Activated CD8-positive, alpha-beta memory T cell treated with anti-CD3 and anti-CD28 coated beads for 4 hours (primary cell): ENCODE results near the gene TGFBI.

Source experiments
- DNase-seq, 2 donors: peaks; one replicate each; pipeline ENCODE4 v3.0.0-alpha.2; 2020; ENCODE audit warnings: low read depth in 2 of 2

Gene TGFBI

DNA sequence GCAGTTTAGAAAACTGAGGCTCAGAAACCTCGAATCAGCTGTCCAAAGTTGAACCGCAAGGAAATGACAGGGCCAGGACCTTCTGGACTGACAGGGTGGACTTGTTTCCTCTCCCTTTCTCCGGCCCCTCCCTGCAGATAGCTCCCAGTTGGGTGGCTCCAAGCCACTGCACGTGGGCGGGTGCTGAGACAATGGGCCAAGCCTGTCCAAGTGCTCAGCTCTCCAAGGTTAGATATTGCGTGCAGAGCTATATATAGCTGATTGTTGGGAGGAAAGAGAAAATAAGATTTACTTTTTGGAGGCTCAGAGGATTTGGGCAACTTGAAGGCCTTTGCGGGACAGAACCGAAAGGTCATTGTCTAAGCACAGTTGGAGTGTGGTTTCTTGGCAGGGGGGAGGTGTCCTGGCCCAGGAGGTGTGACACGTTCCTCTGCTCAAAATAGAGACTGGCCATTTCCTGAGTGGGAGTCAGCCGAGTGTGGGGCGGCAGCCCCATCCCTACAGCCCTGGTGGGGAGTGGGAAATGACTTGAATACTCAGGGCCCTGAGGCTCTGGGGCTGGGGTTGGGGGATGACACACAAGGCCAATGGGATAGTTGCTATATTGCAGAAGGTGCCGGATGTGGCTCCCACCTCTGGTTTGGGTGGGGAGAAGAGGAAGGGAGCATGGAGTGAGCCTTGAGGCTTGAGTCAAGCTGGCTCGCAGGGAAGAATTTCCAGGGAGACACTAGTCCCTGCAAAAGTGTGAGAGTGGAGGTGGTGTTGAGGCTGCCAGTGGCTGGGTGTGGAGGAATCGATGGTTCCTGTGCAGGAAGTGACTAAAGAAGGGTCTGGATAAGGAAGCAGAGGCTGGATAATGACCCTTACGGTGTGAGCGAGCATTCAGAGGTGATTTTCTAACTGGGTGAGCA lies 59.4 kb downstream of the TGFBI start:
- no peak for DNase-seq

DNA sequence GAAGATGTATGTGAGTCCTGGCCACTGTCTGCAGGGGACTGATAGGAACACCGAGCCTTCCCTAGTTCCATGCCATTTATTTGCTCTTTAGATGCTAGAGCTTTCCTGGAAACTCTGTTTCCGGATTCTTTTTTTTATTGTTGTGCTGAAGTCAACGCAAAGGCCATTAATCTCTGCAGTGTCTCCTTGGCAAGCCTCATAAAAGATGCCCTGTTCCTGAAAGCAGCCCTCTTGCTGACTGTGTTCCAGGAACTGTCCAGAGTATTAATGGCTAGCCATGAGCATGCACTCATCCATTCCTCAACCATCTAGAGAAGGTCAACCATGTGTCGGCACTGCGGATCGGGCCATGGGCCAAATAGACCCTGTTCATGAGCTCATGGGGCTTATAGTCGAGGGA lies 61.0 kb downstream of the TGFBI start:
- DNase-seq = no peak

DNA sequence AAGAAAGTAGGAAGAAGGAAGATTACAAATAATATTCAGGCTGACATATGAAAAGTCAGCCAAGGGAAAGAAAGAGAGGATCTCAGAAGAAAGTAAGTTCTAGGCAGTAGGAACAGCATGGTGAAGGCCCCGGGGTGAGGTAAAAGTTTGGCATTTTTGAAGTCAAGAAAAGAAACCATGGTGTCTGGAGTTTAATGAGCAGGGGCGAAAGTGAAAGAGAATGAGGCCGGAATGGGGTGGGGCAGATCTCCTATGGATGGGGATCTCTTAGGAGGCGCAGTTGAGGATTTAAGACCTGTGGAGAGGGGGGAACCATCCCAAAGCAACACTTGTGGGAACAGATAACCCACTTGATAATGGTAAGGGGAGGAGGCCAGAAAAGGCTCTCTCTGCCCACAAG lies 61.5 kb downstream of the TGFBI start:
- no peak for DNase-seq

DNA sequence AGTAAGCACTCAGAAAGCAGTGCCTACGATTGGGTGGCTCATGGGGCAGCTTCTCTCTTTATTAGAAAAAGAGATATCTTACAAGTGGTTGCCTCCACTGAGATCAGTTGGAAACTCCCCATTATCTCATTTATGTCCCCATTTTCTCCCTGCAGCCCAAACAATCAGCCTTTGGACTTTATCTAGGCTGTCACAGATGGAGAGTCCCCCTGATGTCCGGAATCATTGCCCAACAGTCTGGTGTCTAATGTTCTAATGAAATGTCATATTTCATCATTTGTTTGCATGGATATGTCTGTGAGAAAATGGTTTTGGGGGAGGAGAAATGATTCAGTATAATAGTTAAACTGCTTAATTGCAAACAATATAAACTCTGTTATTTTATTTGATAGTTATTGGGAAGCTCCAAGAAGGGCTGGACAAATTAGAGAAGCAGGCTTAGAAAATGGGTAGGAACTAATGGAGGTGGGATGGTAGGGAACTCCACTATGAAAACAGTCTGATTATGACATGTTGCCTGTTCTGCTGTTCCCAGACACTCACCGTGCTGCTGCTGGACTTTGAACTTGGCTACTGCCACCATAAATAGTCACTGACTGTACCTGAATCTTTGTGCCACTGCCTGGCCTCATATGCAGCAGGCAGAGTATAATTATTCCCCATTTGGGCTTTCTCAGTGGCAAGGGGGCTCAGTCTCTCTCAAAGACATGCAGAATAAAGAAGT lies 65.6 kb downstream of the TGFBI start:
- no peak for DNase-seq

DNA sequence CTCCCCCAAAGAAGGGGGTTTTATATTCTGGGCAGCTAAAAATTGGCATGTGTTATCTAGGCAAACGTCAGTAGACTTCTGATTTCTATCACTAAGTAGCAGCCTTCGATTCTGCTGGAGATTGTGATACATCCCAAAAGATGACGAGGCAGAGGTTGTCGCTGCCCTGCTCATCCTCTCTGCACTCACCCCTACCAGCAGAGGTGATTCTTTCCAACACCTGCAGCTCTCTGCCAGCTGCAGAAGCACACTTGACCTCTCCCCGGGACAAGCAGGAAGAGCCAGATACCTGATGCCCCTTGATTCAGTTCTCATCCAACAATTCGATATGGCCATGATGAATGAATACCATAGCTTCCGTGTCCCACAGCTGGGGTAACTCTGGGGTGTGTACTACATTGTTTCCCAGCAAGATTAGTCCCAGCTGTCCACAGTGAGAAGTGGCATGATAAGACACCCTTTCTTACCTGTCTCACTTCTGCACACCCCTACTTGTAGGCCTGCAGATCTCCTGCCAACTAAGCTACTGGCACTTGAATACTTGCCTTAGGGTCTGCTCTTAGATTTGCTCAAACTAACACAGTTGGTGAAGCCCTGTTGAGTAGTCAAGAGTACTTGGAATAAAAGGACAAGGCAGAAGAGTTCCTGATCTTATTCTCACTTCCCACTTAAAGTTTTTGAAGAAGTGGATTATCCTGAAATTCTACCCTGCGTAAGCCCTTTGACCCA lies 66.3 kb downstream of the TGFBI start:
- DNase-seq = no peak

DNA sequence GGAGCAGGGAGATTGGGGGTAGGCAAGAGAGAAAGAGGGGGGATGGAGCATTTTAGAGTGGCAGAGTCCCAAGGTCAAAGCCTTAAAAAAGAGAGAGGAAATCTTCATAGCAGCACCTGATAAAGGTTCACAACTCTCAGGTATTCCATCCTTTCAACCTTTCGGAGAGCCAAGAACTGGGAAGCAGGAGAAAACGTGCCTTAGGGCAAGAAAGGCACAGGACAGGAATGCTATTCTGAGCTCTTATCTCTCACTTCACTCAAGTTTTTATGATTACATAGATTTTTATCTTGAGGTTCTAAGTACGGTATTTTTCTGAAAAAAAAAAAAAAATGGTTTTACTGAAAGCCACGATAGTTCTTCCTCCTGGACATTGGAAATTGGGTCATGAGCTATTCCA lies 69.4 kb downstream of the TGFBI start:
- no peak for DNase-seq

DNA sequence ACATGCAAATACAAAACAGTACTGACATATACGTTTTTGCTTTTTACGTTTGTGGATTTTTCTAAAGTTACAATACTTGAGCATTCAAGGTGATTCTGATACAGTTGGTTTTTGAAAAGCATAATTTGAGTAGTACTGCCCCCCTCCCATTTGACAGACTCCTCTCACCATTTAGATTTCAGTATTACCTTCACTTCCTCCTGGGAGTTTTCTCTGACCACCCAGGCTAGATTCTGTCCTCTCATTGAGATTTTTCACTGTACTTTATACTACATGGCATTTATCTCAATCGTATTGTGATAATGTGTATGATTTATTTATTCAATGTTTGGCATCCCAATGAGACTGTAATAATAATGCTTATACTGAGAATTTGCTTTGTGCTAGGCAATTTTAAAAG lies 71.1 kb downstream of the TGFBI start:
- DNase-seq = no peak

DNA sequence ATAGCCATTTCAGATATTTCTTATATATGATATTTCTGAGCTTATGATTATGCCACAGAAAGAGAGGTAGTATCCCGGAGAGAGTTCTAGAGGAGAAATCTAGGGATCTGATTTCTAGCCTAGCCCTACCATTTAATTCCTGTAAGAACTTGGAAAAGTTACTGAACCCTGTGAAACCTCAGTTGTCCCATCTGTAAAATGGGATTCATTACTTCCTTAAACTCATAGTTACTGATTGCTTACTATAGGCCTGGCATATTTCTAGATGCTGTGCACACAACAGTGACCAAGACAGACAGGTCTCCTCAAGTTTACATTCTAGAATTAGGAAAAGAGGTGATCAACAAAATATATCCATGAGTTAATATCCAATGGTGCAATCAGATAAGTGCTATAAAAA lies 73.1 kb downstream of the TGFBI start:
- DNase-seq = no peak

DNA sequence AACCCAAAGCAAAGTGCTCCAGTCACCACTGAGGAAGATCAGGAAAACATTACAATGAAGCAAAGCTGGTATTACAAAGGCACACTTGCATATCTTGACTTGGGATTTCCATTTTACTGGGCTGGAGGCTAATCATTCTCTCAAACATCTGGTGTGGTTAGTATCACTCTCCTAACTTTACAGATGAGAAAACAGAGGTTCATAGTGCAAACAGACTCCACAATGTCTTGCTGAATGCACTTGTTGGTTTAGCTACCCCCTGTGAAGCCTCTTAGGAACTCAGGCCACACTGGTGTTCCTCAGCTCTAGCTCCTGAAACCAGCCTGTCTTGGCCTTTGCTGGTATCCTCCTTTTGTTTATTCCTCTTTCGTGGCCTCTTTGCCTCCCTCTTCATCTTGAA lies 74.3 kb downstream of the TGFBI start:
- DNase-seq = no peak

DNA sequence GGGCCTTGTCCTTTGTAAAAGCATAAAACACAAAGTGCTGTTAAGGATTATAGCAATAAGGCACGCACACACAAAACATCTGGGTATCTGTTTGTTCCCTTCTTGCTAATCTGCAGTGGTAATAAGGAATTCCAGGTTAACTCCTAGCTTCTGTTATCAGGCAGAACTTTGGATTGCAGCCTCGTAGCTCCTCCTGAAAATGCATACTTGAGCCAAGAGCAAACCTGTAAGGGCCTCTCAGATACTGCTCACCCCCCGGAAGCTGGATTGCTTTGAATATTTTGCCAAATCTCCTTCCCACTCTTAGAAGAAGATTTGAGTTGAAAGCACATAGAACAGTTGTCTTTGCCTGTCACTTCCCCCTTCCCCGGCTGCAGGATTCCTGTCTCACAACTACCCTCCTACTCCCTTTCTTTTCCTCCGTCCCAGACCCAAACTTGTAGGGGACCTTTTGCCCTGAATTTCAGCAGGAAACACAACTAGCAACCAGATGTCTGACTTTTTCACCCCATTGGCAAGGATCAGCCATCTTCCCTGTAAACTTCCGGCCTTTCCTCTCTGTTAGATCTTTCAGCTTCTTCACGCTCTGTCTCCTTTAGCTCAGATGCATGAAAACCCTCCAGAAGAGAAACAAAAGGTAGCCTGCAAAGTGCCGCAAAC lies 75.6 kb downstream of the TGFBI start:
- DNase-seq = no peak

DNA sequence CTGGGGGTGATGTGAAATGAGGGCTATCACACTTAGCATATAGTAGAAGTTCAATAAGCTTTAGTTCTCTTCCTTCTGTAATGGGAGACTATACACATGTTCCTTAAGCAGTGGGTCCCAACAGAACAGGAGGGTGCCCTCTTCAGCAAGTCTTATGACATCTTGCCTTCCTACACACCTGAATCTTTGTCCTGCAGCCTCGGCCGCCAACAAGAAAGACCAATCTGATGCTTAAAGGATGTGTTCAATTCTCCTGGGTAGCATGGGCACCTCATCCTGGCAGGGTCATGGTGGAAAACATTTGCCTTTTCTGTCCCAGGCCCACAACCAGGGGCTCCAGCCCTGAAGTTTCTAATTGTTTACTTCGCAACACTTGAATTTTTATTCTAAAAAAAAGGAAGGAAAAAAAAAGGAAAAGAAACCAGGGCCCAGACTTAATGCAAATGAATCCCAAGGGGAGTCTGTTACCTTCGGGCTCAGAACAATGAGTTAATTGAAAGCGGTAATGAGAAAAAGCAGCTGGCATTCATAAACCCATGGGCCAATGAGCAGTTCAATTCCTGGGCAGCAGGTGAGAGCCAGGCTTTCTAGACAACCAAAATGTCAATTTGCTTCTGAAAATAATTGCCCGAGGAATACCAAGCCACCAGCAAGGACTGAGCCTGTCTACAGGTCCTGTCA lies 77.7 kb downstream of the TGFBI start:
- DNase-seq = no peak

DNA sequence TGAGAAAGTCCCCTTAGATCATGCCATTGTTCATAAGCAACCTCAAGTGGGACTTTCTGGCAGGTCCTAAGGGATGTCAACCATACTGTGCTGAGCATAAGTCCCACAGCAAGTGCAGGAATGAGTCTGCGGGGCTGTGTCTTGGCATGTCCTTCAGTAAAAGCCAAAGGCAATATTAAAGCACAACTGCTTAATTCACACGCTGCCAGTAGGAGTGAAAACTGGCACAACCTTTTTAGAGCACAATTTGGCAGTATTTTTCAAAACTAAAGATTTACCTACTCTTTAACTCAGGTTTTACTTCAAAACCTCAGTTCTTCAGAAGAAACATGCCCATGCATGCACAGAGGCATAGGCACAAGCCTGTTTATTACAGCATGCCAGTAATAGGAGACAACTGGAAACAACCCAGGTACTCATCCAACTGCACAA lies 79.4 kb downstream of the TGFBI start:
- DNase-seq = no peak

DNA sequence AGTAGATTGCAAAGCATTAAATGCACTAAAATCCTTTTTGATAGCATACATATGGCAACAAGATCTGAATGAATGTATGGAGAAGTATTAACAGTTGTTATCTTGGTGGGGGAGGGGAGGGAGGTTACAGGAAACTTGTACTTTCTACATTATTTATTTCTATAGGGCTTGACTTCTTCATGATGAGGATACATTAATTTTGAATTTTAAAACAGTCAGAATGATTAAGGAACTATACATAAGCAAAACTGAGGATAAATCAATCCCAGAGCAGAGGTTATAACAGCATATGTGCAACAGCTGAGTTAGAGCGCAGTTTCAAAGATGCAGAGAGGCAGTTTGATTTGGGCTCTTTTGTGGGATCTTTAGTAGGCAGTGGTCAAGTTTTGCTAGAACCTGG lies 80.0 kb downstream of the TGFBI start:
- DNase-seq = no peak

DNA sequence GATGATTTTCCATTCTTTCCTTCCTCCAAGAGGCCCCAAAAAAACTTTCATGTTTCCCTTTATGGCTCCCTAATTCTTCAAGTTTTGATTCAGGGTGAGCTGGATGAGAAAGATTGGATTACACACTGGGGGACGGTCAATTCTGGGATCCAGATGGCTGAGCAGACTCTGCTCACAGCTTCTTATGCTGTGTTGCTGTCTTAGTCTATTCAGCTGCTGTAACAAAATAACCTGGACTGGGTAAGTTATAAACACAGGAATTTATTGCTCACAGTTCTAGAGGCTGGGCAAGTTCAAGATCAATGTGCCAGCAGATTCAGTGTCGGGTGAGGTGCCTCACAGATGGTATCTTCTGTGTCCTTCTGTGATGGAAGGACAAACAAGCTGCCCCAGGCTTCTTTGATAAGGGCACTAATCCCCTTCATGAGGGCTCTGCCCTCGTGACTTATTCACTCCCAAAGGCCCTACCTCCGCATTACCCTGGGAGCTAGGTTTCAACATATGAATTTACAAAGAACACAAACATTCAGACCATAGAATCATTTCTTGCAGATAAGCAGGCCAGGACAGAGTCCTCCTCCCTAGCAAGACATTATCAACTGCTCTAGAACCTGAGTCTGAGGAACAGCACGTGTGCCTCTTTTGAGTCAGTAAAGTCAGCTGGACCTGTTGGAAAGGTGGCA lies 80.8 kb downstream of the TGFBI start:
- no peak for DNase-seq
